Ishikawa (cell line): ENCODE measurements around the gene CGRRF1.

Experiments used
- CEBPB ChIP-seq: IDR thresholded peaks from 2 replicates; pipeline ENCODE4 v1.6.1; 2012
- CREB1 ChIP-seq: IDR thresholded peaks from 2 replicates; pipeline ENCODE4 v1.6.1; 2012; ENCODE audit warnings: low read depth
- EP300 ChIP-seq: IDR thresholded peaks from 2 replicates; pipeline ENCODE4 v1.6.1; 2012; ENCODE audit warnings: borderline replicate concordance
- MAX ChIP-seq: IDR thresholded peaks from 2 replicates; pipeline ENCODE4 v1.6.1; 2012
- NFIC ChIP-seq: IDR thresholded peaks from 2 replicates; pipeline ENCODE4 v1.6.1; 2012
- RAD21 ChIP-seq: IDR thresholded peaks from 2 replicates; pipeline ENCODE4 v1.6.1; 2012; ENCODE audit warnings: low read depth
- REST ChIP-seq: IDR thresholded peaks from 2 replicates; pipeline ENCODE4 v1.6.1; 2012; ENCODE audit warnings: low read depth, mild to moderate bottlenecking
- TAF1 ChIP-seq: IDR thresholded peaks from 2 replicates; pipeline ENCODE4 v1.6.1; 2012; ENCODE audit warnings: low read depth, mild to moderate bottlenecking
- TEAD4 ChIP-seq: IDR thresholded peaks from 2 replicates; pipeline ENCODE4 v1.6.1; 2012
- YY1 ChIP-seq: IDR thresholded peaks from 2 replicates; pipeline ENCODE4 v1.6.1; 2012; ENCODE audit warnings: low read depth

DNA sequence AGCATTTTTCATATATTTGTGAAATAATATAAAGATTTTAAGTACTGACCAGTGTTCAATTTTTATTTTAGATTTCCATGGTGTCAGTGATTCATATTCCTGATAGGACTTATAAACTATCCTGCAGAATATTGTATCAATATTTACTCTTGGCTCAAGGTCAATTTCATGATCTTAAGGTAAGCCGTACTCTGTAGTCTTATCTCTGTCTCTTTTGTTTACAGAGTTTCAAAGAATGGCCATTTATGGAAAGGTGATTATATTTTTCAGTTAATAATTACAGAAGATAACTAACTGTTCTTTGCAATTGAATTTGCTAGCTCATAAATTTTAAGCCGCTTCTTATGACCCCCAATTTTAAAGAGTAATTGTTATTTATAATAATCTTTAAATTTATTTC lies 27.9 kb downstream of the CGRRF1 start:
- TF ChIP-seq YY1 (no peak), TEAD4 (no peak), RAD21 (no peak), EP300 (no peak), MAX (no peak), TAF1 (no peak), CREB1 (no peak), REST (no peak), CEBPB (no peak), NFIC (no peak)
